Fibroblast of lung (primary cell): Measurements from ENCODE around the gene CBR3.
"Not testable (repeated sequence)": the region's sequence is repeated elsewhere in the genome, so short reads cannot be mapped to it uniquely, and the experiment has no call there.

Experiments
- EZH2 ChIP-seq: IDR thresholded peaks from 2 replicates; pipeline ENCODE4 v1.5.1; 2012; ENCODE audit warnings: low read length, control low read depth, mild to moderate bottlenecking; ENCODE audit errors: missing control alignments
- TF ChIP-seq, protein P1 (sequence below), 2 donors: IDR thresholded peaks in 1 of 2; conservative IDR thresholded peaks in 1 of 2; 1 replicate in 1 of 2; 2 replicates in 1 of 2; pipeline ENCODE4 v1.5.1; 2011 to 2012; ENCODE audit warnings: low read length in 2 of 2, control low read depth in 1 of 2, inconsistent platforms in 1 of 2, low read depth in 1 of 2, mild to moderate bottlenecking in 1 of 2

GRCh38 chr21:36099695-36100211, 35.1 kb upstream of the CBR3 start:
- TF ChIP-seq, protein P1, sequence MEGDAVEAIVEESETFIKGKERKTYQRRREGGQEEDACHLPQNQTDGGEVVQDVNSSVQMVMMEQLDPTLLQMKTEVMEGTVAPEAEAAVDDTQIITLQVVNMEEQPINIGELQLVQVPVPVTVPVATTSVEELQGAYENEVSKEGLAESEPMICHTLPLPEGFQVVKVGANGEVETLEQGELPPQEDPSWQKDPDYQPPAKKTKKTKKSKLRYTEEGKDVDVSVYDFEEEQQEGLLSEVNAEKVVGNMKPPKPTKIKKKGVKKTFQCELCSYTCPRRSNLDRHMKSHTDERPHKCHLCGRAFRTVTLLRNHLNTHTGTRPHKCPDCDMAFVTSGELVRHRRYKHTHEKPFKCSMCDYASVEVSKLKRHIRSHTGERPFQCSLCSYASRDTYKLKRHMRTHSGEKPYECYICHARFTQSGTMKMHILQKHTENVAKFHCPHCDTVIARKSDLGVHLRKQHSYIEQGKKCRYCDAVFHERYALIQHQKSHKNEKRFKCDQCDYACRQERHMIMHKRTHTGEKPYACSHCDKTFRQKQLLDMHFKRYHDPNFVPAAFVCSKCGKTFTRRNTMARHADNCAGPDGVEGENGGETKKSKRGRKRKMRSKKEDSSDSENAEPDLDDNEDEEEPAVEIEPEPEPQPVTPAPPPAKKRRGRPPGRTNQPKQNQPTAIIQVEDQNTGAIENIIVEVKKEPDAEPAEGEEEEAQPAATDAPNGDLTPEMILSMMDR (conservative IDR thresholded peaks at IDR 0.05 in 1 of 2, IDR thresholded peaks at IDR 0.05 in 1 of 2; ENCODE audit: low read depth in 1 of 2, low read length in 2 of 2), result not testable (repeated sequence)
- not testable (repeated sequence) for TF ChIP-seq EZH2
